Head of caudate nucleus (tissue), 42 donors: ENCODE measurements around the gene PTGFRN.
A peak's percentile ranks its signal among the peaks of the same experiment; 100 is the strongest.

Source experiments
- DNase-seq, 42 donors: peaks; one replicate each; pipeline versions ENCODE4 v3.0.0 to v3.0.0-alpha.2; 2020 to 2021; ENCODE audit warnings: mixed read lengths in 7 of 42
- intact Hi-C: fragments of 100-400 bp; cut with DNase I; formaldehyde crosslinking; loops from one replicate; pipeline ENCODE4 v1.15.0; 2022

Gene PTGFRN

GRCh38 chr1:116882866-116883265, 26.9 kb upstream of the PTGFRN start:
- DNase-seq, result no peak
- intact Hi-C loops, result no loop called here

- intact Hi-C loops, result no loop called here
Measured at GRCh38 chr1:116886291-116886878, 23.3 kb upstream of the PTGFRN start.

GRCh38 chr1:116887212-116887611, 22.5 kb upstream of the PTGFRN start:
- no peak for DNase-seq
- intact Hi-C loops, result no loop called here

More at GRCh38 chr1:116886291-116886878, 23.3 kb upstream of the PTGFRN start:
- DNase-seq, result no peak

- intact Hi-C loops, result no loop called here
- no peak for DNase-seq
Measured at GRCh38 chr1:116889380-116889779, 20.3 kb upstream of the PTGFRN start.

- DNase-seq, result no peak
- intact Hi-C loops, result no loop called here
Measured at GRCh38 chr1:116891396-116892079, 18.2 kb upstream of the PTGFRN start.

GRCh38 chr1:116895073-116895472, 14.6 kb upstream of the PTGFRN start:
- intact Hi-C loops, result no loop called here

GRCh38 chr1:116899529-116899928, 10.2 kb upstream of the PTGFRN start:
- intact Hi-C loops, result no loop called here
- peak in 1 of 42 donors; percentile 2 for DNase-seq

More at GRCh38 chr1:116895073-116895472, 14.6 kb upstream of the PTGFRN start:
- DNase-seq, result no peak

- no peak for DNase-seq
- intact Hi-C loops, result no loop called here
Measured at GRCh38 chr1:116900471-116901365, 9.0 kb upstream of the PTGFRN start.

- intact Hi-C loops, result no loop called here
- DNase-seq, result no peak
Measured at GRCh38 chr1:116902027-116902426, 7.7 kb upstream of the PTGFRN start.

- intact Hi-C loops, result no loop called here
Measured at GRCh38 chr1:116902723-116903383, 6.9 kb upstream of the PTGFRN start.

GRCh38 chr1:116904791-116905320, 4.9 kb upstream of the PTGFRN start:
- DNase-seq, result no peak
- intact Hi-C loops, result no loop called here

More at GRCh38 chr1:116902723-116903383, 6.9 kb upstream of the PTGFRN start:
- DNase-seq, result no peak

- intact Hi-C loops, result no loop called here
- DNase-seq, result no peak
Measured at GRCh38 chr1:116906812-116907211, 2.9 kb upstream of the PTGFRN start.

GRCh38 chr1:116907351-116907750, 2.4 kb upstream of the PTGFRN start:
- DNase-seq, result no peak
- intact Hi-C loops, result no loop called here

GRCh38 chr1:116908266-116908665, 1.4 kb upstream of the PTGFRN start:
- intact Hi-C loops, result no loop called here
- no peak for DNase-seq

GRCh38 chr1:116908820-116909511, 750 bp upstream of the PTGFRN start:
- DNase-seq, result peak in 1 of 42 donors; percentile 44
- intact Hi-C loops, result no loop called here

- intact Hi-C loops, result no loop called here
- peak in 30 of 42 donors; percentile 13 to 64 (median 38) for DNase-seq
Measured at GRCh38 chr1:116910379-116911187, 867 bp downstream of the PTGFRN start.

GRCh38 chr1:116911188-116911553, 1.5 kb downstream of the PTGFRN start:
- intact Hi-C loops, result no loop called here
- DNase-seq, result peak in 2 of 42 donors; percentile 37 to 42
